ENCODE results near the gene FASN.

FASN gene

GRCh38 chr17:82107341-82107860, 9.4 kb upstream of the FASN start:
- H3K4me3 ChIP-seq (ENCODE audit: control insufficient read depth, low read depth, low read length), result no peak overlapping the region
- peak; percentile 22 for TF ChIP-seq CTCF (conservative IDR thresholded peaks at IDR 0.05; ENCODE audit: control insufficient read depth, insufficient read depth, low read depth, low read length)
- no peak for DNase-seq (ENCODE audit: low read depth)

- no peak overlapping the region for H3K4me3 ChIP-seq (ENCODE audit: control insufficient read depth, low read depth, low read length)
- DNase-seq (ENCODE audit: low read depth), result no peak
- no peak for TF ChIP-seq CTCF (conservative IDR thresholded peaks at IDR 0.05; ENCODE audit: control insufficient read depth, insufficient read depth, low read depth, low read length)
Measured at GRCh38 chr17:82106688-82107305, 8.8 kb upstream of the FASN start.

- H3K4me3 ChIP-seq (ENCODE audit: control insufficient read depth, low read depth, low read length), result no peak overlapping the region
- TF ChIP-seq CTCF (conservative IDR thresholded peaks at IDR 0.05; ENCODE audit: control insufficient read depth, insufficient read depth, low read depth, low read length), result no peak
- DNase-seq (ENCODE audit: low read depth), result no peak
Measured at GRCh38 chr17:82105882-82106687, 8.0 kb upstream of the FASN start.

- no peak for TF ChIP-seq CTCF (conservative IDR thresholded peaks at IDR 0.05; ENCODE audit: control insufficient read depth, insufficient read depth, low read depth, low read length)
- no peak for DNase-seq (ENCODE audit: low read depth)
- no peak overlapping the region for H3K4me3 ChIP-seq (ENCODE audit: control insufficient read depth, low read depth, low read length)
Measured at GRCh38 chr17:82105417-82105881, 7.4 kb upstream of the FASN start.

GRCh38 chr17:82104797-82105416, 6.9 kb upstream of the FASN start:
- TF ChIP-seq CTCF (conservative IDR thresholded peaks at IDR 0.05; ENCODE audit: control insufficient read depth, insufficient read depth, low read depth, low read length), result no peak
- no peak overlapping the region for H3K4me3 ChIP-seq (ENCODE audit: control insufficient read depth, low read depth, low read length)
- no peak for DNase-seq (ENCODE audit: low read depth)

GRCh38 chr17:82103553-82104451, 5.8 kb upstream of the FASN start:
- TF ChIP-seq CTCF (conservative IDR thresholded peaks at IDR 0.05; ENCODE audit: control insufficient read depth, insufficient read depth, low read depth, low read length), result no peak
- H3K4me3 ChIP-seq (ENCODE audit: control insufficient read depth, low read depth, low read length), result no peak overlapping the region
- peak; percentile 40 for DNase-seq (ENCODE audit: low read depth)

Data from fibroblast of mammary gland (primary cell).